Superior temporal gyrus (tissue), 1 donor: Measurements from ENCODE around the gene RNF214.
"Not testable (repeated sequence)": the region's sequence is repeated elsewhere in the genome, so short reads cannot be mapped to it uniquely, and the experiment has no call there.

Experiments
- DNase-seq: peaks from one replicate; pipeline ENCODE4 v3.0.0-alpha.2; 2016; ENCODE audit errors: extremely low spot score

Gene RNF214

DNA sequence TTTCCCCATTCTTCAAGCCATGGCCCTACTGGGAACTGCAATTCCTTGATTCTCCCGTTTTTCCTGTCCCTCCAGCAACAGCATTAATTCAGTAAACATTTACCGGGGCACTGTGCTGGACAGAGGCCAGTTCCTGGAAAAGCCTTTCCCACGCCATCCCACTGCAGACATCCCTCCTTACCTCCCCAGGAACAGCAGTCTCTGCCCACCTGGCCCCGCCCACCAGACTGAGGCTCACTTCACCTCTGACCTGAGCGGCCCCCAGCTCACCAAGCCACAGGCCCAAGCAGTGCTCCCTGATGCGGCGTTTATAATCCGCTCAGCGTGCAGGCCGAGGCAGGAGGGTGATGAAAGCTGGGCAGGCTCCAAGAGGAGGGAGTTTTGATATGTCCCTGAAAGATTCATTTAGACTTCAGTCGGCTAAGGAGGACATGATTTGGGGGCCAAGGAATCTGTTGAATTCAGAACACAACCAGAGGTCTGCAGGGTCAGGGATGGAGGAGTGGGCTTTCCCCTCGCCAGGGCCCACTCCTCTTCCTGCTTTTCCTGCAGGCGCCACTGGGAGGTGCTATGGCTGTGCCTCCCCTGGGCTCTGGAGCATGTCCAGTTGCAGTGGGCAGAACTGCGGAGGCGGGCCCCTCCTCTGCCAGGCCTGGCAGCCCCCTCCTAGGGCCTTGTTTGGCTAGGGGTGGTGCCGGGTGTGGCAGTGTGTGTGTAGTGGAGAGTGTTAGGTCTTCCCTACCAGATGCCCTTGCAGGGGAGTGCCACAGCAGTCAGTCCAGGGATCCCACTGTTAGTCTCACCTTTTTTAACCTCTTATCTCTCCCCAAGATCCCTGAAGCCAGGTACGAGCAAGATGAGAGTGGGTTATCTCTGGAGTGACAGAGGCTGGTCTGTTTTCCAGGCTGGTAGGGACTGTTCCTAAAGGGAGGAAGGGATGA, 34.7 kb upstream of the RNF214 start:
- no peak for DNase-seq

DNA sequence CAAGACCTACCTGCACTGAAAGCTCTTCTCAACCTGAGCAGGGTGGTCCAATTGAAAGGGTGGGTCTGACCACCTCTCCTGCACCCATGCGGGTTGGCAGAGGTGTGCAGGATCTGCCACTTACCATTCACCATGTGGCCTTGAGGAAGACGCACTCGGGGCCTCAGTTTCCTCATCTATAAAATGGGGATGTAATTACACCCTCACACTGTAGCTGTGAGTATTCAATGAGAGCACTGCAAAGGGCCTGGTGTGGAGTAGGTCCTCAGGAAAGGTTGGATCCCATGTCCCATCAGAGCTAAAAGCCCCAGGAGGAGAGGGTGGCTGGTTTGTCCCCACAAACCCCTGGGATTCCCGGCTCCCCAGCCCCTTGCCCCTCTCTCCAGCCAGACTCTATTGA, 33.9 kb upstream of the RNF214 start:
- DNase-seq, result no peak

DNA sequence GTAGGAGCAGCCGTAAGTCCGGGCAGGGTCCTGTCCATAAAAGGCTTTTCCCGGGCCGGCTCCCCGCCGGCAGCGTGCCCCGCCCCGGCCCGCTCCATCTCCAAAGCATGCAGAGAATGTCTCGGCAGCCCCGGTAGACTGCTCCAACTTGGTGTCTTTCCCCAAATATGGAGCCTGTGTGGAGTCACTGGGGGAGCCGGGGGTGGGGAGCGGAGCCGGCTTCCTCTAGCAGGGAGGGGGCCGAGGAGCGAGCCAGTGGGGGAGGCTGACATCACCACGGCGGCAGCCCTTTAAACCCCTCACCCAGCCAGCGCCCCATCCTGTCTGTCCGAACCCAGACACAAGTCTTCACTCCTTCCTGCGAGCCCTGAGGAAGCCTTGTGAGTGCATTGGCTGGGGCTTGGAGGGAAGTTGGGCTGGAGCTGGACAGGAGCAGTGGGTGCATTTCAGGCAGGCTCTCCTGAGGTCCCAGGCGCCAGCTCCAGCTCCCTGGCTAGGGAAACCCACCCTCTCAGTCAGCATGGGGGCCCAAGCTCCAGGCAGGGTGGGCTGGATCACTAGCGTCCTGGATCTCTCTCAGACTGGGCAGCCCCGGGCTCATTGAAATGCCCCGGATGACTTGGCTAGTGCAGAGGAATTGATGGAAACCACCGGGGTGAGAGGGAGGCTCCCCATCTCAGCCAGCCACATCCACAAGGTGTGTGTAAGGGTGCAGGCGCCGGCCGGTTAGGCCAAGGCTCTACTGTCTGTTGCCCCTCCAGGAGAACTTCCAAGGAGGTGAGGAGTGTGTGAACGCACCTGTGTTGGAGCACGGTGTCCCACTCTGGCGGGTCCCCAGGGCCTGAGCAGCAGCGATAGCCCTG, 33.2 kb upstream of the RNF214 start, which contains the start of gene TAGLN:
TAGLN (plus strand) TSS at position 318 of the 863 bp plus-strand sequence. CDS start 3,644 bp downstream, outside the sequence.
- DNase-seq, result no peak

DNA sequence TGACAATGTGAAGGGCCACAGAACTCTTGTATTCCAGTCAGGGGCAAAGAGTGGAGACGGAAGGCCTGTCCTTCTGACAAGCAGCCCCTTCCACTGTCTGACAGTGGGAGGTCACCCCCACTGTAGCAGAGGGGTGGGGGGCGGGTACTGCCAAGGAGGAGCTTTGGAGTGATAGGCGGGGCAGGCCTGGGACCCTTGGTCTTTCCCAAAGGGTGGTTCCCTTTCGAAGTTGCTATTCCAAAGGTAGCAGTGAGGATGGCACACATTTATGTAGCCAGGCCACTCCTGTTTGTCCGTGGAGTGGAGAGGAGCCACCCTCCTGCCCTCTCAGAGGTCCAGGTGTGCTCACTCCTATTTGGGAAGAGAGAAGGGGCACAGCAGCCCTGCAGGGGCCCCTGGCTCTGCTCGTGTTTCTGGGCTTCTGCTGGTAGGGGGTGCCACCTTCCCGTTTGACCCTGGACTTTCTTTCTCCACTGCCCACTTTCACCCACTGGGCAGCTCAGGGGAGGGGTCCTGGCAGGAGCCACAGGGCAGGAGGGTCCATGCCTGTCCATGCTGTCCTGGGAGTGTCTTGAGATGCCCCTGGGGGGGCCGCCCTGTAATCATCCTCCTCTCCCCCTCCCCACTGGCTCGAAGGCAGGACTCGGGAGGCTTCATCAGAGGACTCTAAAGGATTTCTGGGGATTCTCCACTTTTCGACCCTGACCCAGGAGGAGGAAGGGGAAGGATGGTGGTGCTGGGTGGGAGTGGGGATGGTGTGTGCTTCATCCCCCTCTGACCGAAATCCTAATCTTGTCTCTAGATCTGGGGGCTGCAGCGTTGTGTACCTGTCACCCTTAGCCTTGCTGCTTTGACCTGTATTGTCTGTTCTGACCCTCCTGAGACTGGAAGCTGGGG, 32.3 kb upstream of the RNF214 start:
- no peak for DNase-seq

DNA sequence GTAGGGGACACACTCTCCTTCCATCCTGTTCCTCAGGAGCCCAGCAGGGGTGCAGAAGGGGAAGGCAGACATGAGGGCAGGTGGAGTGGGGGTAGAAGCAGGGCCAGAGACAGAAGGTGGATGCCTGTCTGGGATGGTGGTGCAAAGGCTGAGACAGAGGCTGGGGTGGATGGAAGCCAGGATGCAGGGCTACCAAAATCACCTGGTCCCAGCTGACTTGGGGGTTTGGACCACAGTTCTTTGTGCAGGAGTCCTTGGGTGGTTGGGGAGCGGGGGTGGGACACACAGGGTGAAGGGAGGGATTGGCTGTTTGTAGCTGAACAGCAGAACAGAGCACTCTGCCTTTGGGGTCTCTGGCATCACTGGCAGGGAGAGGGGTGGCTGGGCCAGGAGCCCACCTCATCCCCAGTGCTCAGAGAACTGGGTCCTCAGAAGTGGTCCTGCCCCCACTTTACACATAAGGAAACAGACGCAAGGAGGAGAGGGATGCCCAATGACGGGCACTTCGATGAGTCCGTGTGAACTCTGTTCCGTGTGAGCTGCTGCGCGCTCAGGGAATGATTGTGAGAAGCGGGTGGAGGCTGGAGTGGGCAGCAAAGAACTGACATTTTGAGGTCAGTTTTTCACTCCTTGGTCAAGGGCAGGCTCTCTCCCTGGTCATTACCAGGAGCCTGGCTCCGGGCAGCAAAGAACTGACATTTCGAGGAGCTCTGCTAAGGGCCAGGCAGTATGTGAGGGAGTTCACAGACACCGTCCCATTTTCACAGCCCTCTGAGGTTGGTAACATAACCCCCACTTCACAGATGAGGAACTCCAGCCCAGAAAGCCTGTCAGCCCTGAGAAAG, 31.4 kb upstream of the RNF214 start:
- DNase-seq, result no peak

DNA sequence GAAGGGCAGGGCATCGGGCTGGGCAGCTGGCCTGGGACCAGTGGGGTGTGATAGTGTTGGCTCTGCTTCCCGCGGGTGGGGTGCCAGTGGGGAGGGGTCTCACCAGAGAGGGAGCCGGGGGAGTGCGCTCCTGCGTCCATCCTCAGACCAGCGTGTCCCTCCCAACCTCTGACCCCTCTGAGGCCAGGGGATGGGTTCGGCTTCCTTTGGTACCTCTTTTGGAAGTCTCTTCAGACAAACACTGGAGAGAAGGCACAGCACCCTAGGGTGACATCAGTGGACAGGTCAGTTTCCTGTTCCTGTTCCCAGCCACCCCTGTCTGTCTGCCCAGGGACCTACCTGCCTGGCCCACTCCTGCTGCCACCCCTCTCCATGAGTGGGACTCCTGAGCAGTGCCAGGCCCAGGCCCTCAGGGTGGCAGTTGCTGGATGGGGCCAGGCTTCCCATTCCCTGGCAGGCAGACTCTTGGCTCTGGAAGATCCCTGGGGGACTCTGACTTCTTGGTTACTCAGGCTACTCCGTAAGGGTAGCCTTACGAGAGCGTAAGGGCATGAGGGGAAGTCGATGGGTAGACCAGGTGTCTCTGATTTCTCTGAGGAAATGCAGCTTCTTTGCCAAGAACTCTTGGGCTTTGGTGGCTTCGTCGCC, 30.7 kb upstream of the RNF214 start:
- no peak for DNase-seq

DNA sequence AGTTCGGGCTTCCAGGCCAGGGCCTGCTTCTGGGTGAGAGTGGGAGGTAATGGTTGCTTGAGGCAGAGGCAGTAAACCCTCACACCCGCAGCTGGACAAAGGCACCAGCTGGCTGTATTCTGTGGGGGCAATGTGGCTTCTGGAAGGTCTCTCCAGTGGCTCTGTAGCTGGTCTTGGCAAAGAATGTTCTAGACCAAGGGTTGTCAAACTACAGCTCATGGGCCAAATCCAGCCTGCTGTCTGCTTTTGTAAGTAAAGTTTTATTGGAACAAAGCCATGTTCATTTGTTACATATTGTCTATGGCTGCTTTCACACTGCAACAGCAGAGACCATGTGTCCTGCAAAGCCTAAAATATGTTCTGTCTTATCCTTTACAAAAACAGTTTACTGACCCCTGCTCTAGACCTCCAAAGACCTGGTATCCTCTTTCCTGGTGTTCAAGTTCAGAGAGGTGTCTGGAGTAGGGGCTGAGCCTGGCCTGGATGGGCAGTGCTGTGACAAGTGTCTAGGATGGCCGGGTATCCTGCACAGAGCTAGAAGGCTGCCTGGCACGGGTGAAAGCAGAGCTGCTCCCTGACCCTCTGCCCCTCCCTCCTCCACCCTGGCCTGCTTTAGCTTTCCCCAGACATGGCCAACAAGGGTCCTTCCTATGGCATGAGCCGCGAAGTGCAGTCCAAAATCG, 29.9 kb upstream of the RNF214 start:
- no peak for DNase-seq

DNA sequence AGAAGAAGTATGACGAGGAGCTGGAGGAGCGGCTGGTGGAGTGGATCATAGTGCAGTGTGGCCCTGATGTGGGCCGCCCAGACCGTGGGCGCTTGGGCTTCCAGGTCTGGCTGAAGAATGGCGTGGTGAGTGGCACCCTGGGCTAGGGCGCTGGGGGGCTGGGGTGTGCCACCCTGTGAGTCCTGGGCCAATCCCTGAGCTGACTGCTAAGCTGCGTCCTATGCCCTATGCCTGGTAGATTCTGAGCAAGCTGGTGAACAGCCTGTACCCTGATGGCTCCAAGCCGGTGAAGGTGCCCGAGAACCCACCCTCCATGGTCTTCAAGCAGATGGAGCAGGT, 29.4 kb upstream of the RNF214 start:
- DNase-seq, result no peak

DNA sequence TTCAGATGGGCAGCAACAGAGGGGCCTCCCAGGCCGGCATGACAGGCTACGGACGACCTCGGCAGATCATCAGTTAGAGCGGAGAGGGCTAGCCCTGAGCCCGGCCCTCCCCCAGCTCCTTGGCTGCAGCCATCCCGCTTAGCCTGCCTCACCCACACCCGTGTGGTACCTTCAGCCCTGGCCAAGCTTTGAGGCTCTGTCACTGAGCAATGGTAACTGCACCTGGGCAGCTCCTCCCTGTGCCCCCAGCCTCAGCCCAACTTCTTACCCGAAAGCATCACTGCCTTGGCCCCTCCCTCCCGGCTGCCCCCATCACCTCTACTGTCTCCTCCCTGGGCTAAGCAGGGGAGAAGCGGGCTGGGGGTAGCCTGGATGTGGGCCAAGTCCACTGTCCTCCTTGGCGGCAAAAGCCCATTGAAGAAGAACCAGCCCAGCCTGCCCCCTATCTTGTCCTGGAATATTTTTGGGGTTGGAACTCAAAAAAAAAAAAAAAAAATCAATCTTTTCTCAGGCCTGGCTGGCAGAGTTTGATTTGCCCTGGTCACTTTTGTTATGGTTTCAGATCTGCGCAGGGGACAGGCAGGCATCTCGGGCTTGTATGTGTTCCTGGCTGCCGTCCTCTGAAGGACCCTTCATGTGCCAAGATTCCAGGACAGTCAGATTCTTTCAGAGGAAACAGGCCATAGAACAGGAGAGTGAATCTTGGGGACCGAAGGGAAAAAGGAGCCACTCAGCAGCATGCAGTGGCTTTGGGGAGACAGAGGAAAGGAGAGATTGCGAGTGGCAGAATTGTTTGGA, 28.0 kb upstream of the RNF214 start:
- no peak for DNase-seq

DNA sequence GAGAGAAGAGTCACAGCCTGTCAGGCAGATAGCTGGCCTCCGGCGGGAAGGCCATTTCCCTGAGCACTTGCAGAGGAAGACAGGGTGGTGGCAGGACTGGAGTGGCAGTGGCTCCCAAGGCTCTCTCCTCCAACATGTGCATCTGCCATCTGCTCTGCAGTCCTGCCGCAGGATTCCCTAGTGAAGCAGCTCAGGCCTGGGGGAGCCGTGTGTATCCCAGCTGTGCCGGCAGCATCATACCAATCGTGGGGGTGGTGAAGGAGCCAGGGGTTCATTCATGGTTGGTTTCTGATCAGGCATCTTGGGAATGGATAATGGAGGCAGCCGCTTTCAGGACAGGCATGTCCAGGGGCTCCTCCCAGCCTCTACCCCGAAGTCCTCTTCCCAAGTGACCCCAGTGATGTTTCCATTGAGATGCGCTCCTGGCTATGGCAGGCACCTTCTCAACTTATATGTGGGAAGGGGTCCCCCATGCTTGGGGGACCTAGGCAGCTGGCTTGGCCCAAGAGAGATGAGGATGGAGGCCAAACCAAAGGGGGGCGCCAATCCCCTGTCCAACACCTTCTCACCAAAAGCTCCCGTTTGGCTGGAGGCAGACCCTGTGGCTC, 27.2 kb upstream of the RNF214 start:
- DNase-seq, result no peak

DNA sequence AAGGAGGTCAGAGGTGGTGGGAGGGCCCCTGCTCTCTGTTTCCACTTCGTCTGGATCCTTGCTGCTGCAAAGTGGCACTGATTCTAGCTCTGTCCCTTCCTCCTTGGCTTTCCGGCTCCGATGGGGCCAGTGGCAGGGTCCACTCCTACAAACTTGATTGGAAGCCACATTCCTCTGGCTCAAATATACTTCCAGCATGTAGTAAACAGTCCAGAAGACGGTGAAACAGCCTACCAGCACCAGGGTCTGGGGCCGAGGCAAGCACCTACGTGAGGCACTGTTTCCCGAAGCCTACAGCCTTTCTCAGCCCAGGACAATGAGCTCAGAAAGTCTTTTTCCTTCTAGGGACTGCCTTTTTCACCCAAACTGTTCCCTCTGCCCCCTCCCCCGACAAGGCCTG, 26.4 kb upstream of the RNF214 start:
- not testable (repeated sequence) for DNase-seq

DNA sequence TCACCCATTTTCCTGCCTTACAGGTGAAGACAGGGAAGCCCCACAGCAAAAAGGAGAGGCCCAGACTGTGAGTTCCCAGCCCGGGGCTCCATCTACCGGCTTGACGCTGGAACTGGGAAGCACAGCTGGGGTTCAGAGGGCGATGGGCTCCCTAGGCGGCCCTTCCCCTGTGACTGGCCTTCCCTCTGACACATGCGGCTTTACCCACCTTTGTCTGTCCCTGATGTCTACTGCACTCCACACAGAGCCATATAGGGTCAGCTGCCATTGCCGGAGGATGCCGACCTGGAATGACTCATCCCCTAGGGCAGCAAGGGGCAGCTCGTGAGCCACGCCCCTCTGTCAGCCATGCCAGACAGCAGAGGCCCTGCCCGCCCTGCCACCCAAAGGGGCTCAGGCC, 25.6 kb upstream of the RNF214 start:
- not testable (repeated sequence) for DNase-seq

DNA sequence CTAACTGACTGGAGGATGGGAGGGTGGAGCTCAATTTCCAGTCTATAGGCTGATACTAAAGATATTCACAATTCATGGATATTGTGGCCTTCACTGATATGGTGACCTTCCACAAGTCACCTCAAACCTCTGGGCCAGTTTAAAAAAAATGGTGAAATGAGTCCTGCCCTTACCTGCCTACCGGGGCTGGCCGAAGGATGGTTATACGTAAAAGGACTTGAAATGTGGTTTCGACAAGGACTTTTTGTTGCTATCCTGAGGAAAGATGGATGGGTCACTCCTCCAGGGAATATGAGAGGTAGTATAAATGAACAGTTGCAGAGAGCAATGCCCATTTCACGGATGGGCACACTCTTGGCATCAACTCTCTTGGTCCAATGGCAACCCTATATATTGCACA, 25.0 kb upstream of the RNF214 start:
- DNase-seq, result not testable (repeated sequence)

DNA sequence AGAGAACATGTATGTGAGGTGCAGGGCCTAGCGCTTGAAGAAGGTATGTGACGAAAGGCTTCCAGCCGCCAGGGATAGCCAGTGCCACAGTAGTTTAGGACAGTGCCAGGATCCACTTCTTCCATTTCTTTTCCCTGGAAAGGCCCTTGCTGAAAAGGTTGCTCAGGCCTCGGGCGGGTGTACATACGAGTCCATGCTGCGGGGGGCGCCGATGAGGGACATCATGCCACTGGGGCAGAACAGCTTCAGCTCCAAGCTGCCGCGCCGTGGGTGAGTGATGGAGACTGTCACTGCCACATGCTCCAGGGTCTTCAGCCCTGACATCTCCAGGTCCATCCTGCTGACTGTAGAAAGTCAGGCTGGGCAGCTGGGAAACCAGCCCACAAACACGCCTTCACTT, 23.8 kb upstream of the RNF214 start:
- not testable (repeated sequence) for DNase-seq

DNA sequence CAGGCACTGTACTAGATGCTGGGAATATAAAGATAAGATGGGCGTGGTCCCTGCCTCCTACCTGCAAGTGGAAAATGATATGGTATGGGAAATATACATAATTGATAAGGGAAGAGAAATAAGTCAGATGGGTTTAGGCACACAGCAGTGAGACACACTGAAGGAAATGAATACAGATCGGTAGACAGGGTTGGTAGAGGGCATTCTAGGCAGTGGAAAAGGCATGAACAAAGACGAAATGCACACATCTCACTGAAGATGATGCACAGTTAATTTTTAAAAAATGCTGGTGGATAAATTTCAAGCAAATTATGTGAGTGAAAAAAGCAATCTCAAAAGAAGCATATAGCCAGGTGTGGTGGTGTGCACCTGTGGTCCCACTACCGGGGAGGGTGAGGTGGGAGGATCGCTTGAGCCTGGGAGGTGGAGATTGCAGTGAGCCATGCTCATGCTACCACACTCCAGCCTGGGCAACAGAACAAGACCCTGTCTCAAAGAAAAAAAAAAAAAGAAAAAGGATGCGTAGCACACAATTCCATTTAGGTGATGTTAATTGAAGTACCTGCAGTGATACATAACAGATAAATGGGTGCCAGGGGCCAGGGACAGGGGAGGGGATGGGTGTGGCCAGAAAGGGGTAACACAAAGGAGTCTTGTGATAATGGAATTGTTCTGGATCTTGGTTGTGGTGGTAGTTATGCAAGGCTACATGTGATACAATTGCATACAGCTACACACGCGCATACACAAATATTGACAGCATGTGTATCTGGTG, 22.9 kb upstream of the RNF214 start:
- DNase-seq, result not testable (repeated sequence)

DNA sequence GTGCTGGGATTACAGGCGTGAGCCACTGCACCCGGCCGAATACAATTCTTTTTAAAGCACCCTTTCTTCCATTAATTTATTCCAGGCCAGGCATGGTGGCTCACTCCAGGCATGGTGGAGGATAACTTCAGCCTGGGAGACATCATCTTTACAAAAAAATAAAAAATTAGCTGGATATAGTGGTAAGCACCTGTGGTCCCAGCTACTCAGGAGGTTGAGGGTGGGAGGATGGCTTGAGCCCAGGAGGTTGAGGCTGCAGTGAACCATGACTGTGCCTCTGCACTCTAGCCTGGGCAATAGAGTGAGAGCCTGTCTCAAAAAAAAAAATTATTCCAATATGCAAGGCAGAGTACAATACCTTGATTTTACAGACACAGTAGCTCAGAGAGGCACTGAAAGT, 21.9 kb upstream of the RNF214 start:
- DNase-seq, result no peak

DNA sequence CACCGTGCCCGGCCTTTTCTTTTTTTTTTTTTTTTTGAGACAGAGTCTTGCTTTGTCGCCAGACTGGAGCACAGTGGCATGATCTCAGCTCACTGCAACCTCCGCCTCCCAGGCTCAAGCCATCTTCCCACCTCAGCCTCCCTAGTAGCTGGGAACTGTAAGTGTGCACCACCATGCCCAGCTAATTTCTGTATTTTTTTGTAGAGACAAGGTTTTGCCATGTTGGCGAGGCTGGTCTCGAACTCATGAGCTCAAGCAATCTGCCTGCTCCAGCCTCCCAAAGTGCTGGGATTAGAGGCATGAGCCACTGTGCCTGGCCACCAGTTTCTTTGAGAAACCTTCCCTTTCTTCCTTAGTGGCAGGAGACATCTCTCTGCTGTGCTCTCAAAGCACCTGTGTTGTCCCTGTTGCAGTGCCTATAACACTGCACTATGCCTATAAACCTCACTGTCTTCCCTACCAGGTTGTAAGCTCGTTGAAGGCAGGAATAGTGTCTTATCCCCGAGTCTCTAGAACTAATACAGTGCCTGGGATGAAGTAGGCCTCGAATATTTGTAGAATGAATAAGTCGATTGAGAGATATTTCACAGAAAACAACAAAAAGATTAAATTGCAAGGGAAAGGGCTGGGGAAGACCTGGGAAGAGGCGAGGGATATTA, 19.6 kb upstream of the RNF214 start:
- DNase-seq, result no peak
